ENCODE measurements around the gene LSR.

LSR gene

DNA sequence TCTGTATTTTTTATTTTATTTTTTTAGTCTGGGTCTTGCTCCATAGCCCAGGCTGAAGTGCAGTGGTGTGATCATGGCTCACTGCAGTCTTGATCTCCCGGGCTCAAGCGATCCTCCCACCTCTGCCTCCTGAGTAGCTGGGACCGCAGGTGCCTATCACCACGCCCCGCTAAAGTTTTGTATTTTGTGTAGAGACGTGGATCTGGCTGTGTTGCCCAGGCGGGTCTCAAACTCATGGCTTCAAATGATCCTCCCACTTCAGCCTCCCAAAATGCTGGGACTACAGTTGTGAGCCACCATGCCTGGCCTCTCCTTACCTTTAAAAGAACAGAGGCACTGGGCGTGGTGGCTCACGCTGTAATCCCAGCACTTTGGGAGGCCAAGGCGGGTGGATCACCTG, 38.9 kb downstream of the LSR start:
- DNase-seq (ENCODE audit: low spot score) = no peak

DNA sequence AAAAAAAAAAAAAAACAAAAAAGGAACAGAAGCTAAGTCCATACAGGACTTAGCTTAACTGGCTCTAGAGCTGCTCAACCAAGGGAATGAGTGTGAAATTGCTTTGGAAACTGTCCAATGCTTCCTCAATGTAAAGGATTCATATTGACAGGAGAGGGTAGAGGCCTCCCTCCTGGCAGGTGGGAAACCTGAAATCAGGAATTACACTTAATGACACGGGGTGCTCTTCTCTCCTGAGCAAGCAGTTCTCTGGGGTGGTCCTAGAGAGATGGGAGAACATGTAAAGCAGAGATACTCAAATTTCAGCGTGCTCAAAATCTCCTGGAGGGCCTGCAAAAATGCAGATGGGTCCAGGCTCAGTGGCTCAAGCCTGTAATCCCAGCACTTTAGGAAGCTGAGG, 39.5 kb downstream of the LSR start:
- DNase-seq (ENCODE audit: low spot score) = no peak

DNA sequence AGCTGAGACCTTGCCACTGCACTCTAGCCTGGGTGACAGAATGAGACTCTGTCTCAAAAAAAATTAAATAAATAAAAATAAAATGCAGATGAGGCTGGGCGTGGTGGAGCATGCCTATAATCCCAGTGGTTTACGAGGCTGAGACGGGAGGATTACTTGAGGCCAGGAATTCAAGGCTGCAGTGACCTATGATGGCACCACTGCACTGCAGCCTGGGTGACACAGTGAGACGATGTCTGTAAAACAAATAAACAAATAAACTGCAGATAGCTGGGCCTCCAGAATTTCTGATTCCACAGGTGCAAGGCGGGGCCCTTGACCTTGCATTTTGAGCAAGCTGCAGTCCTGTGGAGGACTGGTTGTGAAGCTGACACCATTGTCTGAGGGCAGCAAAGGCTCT, 40.1 kb downstream of the LSR start:
- no peak for DNase-seq (ENCODE audit: low spot score)

DNA sequence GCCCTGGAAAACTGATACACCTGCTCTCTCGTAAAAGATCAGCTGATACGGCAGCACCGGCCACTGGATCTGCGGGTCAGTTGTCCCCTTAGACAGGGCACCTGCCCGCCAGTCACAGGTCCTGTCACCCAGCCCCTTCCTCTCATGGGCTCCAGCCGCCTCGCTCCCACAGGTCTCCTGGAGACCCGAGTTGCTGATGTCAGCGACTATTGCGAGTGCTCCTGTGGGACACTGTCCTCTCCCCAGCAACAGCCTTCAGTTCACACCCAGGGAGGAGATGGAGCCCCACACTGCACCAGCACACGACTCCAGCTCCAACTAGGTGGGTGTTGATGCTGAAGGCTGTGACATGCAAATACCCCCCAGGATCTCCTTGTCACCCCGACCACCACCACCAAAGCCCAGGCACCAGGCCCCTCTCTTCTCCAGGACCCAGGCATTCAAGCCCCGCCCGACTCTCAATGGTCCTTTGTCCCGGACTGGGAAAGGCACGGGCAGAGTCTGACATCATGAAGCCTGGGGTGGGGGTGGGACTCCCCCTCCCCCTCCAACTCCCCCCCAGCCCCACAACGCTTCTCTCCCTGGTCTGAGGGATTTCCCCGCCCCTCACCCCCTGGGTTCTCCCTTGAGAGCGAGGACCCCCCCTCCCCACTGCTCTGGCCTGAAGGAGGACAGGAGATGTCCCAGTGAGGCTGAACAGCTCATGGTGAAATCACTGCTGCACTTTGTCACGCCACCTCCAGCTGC, 41.8 kb downstream of the LSR start:
- no peak for DNase-seq (ENCODE audit: low spot score)

DNA sequence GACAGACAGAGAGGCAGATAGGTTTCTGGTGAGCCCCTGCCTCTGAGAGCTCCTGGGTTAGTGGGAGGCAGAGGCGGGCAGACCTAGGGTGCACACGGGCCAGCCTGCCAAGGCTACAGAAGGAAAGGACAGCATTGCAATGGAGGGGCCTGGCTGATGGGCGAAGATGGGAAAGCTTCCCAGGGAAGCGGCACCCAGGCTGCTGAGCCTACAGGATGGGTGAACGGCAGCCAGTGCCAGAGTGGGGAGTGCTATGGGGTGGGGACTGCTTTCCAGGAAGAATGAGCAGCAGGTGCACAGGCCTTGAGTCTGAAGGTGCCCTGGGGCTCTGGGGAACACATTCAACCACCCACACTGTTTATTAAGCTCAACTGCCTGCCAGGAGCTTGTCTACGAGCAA, 42.5 kb downstream of the LSR start:
- no peak for DNase-seq (ENCODE audit: low spot score)

DNA sequence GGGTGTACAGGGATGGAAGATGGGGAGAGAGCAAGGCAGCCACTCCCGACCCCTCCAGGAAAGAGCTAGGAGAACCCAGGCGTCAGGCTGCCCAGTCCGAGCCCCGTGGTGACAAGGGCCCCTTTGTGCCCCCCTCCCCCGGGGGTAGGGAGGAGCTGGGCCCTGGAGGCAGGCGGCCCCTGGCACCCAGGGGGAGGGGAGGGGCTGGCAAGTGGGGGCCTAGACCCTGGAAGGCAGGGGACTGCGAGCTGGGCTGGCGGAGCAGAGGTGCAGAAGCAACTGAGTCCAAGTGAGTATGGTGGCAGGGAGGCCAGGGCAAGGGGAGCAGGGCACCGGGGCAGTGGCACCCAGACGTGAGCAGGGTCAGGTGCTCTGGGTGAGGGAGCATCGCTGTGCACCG, 43.1 kb downstream of the LSR start, which contains the start of gene MAG:
MAG (plus strand) TSS at position 246 of the 400 bp plus-strand sequence. CDS start 3,248 bp downstream, outside the sequence.
- DNase-seq (ENCODE audit: low spot score) = no peak

DNA sequence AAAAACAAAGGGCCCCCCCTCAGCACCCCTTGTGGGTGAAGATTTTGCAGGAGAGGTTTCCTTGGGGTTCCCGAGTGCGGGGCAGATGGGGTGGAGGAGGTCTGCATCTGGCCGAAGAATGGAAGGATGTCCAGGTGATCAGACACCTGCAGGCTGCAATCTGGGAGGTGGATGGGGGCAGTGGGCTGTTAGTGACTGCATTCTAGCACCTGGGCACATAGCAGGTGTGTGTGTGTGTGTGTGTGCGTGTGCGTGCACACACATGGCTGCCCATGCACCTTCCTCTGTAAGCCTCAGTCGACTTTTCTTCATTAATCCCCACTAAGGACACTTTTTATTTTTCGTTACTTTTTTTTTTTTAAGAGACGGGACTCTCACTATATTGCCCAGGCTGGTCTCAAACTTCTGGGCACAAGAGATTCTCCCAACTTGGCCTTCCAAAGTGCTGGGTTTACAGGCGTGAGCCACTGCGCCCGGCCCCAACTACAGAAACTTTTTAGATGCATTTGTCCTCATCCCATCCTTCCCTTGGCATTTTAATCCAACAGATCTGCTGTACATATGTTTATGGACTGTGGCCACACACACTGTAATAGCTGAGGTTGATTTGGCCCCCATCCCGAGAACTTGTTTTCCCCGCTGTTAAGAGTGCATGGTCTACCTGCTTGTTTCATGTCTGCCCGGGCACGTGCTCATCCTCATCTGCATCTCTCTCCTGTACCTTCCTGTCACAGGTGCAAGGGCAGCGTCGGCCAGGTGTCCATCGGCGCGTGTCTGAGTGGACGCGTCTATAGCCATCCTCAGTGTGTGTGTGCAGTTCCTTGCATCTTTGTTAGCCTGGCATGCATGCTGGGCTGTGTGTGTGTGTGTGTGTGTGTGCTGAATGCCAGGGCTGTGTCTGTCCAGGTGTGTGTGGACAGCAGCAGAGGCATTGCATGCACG, 43.9 kb downstream of the LSR start:
- no peak for DNase-seq (ENCODE audit: low spot score)

DNA sequence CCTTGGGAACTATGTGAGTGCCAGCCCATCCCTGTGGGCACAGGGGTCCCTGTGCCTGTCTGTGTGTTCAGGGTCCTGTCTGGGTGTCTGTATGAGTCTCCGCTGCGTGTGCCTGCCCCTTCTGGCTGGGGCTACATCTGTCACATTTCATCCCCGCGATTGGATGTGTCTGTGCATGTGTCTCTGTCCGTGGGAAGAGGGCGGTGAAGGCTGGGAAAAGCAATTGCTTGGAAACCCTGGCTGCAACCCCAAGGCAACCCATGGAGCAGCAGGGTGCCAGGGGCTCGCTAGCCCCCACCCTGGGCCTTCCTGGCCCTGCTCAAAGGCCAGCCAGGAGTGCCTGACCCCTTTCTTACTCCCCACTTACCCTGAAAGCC, 44.5 kb downstream of the LSR start:
- DNase-seq (ENCODE audit: low spot score) = no peak

DNA sequence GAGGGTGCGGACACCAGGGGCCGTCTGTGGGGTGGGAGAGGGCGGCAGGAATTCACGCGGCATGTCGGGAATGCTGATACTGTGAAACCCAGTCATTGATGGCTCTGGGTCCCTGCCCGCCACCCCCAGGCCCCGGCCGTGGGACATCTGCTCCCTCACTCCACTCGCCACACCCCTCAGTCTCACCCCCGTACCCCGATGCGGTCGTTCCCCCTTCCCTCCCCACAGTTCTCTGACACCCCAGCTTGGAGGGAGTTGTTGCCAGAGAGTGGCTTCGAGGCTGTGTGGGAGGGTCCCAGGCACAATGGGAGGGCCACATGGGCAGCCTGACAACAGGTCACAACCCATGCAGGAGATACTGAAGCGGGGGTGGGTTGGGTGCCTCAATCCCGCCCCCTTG, 45.0 kb downstream of the LSR start:
- no peak for DNase-seq (ENCODE audit: low spot score)

DNA sequence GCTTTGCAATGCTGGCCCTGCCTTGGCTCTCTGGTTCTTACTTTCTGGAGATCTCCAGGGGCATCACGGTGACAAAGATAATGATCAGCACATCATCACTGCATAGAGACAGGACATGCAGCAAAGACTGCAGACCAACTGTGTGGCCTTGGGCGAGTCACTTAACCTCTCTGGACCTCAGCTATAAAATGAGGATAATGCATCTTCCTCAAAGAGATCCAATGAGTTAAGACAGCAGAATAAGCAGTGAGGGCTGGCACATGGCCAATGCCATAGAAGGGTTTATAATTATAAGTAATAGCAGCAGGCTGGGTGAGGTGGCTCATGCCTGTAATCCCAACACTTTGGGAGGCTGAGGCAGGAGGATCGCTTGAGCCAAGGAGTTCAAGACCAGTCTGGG, 45.5 kb downstream of the LSR start:
- no peak for DNase-seq (ENCODE audit: low spot score)

DNA sequence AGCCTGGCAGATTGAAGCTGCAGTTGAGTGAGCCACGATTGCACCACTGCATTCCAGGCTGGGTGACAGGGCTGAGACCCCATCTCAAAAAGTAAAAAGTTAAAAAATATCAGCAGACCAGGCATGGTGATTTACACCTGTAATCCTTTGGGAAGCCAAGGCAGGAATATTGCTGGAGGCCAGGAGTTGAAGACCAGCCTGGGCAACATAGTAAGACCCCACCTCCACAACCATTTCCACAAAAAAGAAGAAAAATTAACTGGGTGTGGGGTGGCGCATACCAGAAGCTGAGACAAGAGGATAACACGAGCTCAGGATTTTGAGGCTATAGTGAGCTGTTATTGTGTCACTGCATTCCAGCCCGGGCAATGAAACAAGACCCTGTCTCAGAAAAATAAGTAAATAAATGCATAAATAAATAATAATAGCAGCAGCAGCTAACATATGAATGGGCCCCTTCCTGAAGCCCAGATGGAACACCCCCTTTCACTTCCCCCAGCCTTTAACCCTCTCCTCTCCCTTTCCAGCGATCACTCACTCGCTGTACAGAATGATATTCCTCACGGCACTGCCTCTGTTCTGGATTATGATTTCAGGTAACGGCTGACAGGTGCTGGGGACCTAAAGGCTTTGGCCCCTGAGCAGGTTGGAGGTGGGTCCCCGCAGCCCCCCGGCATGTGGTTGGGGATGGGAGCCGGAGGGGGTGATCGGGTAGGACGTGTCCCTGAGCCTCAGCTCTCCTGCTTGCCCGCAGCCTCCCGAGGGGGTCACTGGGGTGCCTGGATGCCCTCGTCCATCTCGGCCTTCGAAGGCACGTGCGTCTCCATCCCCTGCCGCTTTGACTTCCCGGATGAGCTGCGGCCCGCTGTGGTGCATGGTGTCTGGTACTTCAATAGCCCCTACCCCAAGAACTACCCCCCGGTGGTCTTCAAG, 46.3 kb downstream of the LSR start:
- DNase-seq (ENCODE audit: low spot score) = no peak

DNA sequence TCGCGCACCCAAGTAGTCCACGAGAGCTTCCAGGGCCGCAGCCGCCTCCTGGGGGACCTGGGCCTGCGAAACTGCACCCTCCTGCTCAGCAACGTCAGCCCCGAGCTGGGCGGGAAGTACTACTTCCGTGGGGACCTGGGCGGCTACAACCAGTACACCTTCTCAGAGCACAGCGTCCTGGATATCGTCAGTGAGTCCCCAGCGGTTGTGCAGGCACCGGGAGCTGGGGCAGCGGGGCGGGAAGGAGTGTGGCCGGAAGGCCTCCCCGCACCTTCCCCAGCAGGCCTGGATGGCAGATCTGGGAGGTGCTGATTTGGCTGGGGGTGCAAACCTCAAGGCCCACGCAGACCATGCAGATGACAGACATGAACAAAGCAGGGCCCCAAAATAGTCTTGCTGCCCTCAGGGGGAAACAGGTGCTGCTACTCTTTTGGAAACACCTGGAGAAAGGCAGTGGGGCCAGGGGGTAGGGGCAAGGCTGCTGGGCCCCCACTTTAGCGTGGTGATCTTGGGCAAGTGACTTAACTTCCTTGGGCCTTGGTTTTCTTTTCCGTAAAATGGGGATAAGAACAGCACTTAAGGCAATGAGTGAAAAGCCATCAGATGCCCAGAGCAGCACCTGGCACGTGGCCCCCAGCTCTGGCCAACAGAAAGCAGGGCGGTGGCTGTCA, 47.1 kb downstream of the LSR start:
- DNase-seq (ENCODE audit: low spot score) = no peak

DNA sequence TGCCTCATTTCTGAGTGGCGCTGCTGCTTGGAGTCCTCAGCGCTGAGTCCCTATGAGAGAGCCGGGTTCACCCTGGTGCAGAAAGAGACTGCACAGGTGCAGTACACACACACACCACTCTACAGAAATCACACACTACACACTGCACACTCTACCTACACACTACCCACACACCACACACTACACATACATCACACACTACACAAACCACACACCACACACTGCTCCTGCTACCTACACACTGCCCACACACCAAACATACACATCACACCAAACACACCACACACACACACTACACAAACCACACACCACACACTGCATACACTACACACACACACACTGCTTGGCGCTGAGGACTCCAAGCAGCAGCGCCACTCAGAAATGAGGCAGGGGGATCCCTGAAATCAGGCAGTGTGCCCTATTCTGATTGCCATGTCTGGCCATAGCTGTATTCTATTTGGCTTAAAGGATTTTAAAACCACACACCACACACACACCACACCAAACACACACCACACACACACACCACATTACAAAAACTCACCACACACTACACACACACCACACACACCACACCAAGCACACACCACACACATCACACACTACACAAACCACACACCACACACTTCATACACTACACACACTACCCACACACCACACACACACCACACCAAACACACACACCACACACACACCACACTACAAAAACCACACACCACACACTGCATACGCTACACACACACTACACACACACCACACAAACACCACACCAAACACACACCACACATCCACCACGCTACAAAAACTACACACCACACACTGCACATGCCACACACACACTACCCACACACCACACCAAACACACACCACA, 48.1 kb downstream of the LSR start:
- no peak for DNase-seq (ENCODE audit: low spot score)

DNA sequence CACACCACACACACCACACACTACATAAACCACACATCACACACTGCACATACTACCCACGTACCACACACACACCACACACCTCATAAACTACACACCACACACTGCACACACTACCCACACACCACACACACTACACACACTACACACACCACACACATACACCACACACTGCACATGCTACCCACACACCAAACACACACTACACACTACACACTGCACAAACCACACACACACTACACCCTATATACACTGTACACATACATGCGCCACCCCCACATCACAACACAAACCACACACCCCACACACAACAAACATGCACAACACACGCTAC, 48.7 kb downstream of the LSR start:
- no peak for DNase-seq (ENCODE audit: low spot score)

DNA sequence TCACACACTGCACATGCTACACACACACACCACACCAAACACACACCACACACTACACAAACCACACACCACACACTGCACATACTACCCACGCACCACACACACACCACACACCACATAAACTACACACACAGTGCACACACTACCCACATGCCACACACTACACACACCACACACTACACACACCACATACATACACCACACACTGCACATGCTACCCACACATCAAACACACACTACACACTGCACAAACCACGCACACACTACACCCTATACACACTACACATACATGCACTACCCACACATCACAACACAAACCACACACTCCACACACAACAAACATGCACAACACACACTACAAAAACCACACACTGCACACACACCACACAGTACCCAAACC, 49.1 kb downstream of the LSR start:
- DNase-seq (ENCODE audit: low spot score) = no peak

DNA sequence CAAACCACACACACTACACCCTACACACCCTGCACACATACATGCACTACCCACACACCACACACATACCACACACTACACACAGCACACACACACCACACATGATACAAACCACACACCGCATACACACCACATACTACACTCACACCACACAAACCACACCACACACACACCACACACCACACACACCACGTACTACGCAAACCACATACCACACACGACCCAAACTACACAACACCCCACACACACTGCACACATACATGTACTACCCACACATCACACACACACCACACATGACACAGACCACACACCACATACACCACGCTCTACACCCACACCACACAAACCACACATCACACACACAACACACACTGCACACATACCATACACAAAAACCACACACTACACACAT, 49.8 kb downstream of the LSR start:
- no peak for DNase-seq (ENCODE audit: low spot score)

DNA sequence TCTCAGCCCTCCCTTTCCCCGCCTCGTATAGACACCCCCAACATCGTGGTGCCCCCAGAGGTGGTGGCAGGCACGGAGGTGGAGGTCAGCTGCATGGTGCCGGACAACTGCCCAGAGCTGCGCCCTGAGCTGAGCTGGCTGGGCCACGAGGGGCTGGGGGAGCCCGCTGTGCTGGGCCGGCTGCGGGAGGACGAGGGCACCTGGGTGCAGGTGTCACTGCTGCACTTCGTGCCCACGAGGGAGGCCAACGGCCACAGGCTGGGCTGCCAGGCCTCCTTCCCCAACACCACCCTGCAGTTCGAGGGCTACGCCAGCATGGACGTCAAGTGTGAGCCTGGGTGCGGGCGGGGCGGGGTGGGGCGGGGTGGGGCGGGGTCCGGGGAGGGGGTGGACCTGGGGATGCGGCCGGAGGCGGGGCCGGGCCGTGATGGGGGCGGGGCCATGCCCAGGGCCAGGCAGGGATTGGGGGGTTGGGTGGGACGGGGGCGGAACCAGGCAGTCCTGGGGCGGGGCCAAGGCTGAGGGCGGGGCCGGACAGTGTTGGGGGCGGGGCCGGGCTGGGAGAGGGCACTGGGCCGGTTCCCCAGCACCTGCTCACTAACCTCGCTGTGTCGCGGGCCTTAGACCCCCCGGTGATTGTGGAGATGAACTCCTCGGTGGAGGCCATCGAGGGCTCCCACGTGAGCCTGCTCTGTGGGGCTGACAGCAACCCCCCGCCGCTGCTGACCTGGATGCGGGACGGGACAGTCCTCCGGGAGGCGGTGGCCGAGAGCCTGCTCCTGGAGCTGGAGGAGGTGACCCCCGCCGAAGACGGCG, 50.9 kb downstream of the LSR start:
- peak; percentile 56 for DNase-seq (ENCODE audit: low spot score)

DNA sequence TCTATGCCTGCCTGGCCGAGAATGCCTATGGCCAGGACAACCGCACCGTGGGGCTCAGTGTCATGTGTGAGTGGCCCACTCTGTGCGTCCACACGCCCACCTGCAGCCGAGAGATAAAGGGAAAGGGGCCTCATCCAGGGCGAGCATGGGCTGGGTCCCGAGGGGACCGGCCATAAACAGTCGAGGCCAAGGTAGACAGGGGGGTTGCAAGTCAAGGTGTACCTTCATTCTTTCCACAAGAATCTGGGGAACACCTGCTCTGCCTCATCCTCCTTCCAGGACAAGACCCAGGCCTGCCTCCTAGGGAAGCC, 51.5 kb downstream of the LSR start:
- DNase-seq (ENCODE audit: low spot score) = no peak

DNA sequence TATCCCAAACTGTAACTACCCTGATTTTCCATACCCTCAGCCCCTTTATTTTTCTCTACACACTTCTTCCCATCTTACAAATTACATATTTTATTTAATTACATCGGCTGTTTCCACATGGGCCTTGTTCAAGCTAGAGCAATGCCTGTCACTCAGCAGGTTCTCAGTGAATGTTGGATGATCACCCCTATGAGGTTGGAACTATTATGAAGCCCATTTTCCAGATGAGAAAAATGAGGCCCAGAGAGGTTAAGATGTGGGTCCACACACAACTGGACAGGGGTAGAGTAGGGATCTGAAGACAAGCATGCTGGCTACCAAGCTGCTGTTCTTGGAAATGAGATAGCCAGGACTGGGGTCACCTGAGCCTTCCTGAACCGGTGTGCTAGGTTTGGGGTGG, 53.2 kb downstream of the LSR start:
- DNase-seq (ENCODE audit: low spot score) = no peak

DNA sequence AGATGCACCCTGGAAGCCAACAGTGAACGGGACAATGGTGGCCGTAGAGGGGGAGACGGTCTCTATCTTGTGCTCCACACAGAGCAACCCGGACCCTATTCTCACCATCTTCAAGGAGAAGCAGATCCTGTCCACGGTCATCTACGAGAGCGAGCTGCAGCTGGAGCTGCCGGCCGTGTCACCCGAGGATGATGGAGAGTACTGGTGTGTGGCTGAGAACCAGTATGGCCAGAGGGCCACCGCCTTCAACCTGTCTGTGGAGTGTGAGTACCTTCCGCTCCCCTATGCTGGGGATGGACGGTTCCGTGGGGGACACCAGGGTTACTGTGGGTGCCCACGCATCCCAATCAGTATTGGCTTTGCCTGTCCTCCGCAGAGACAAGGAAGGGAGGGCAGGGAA, 53.6 kb downstream of the LSR start:
- no peak for DNase-seq (ENCODE audit: low spot score)
